Measurements from ENCODE around the gene ZC3H7B. TPM values are rescaled to one million over a fixed set of nuclear protein-coding genes. Genes with fewer than 3 reads are reported as not detected.

ZC3H7B gene
- total RNA-seq, 1 experiment from 2014 or later: 42.0 TPM

DNA sequence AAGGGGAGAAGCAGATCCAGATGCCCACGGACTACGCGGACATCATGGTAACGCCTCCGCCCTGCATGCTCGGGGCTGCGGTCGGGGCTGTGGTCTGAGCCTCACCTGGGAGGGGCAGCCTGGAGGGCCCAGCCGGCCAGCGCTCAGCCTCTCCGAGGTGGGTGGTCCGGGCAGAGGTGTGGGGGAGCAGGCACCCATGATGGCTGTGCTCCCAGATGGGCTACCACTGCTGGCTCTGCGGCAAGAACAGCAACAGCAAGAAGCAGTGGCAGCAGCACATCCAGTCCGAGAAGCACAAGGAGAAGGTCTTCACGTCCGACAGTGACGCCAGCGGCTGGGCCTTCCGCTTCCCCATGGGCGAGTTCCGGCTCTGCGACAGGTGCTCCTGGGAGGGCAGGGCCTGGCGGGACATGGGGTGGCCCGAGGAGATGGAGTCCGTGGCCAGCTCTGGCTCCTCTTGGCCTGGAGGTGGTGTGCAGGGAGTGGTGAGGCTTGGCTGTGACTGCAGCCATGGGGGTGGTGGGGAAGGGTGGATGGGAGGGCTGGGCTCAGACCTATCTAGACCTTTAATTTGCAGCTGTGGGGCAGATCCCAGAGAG, 55.2 kb downstream of the ZC3H7B start:
- ChIA-PET POLR2A (no interaction called here), RAD21 (ENCODE audit: low non-redundant PET in 1 of 2, low total read pairs in 2 of 2, uncharacterized antibody in 2 of 2, unreplicated experiment in 2 of 2) (no interaction called here), CTCF (no interaction called here)
- Histone ChIP-seq H3K9me3 (ENCODE audit: control insufficient read depth in 1 of 2, insufficient read depth in 1 of 2, low read depth in 1 of 2, low read length in 2 of 2) (no peaks in the 10 kb centered on the region), H3K27ac (ENCODE audit: low read depth, low read length) (no peak overlapping the region), H3K4me1 (ENCODE audit: control insufficient read depth in 1 of 2, insufficient read depth in 2 of 2, low read length in 2 of 2) (peaks cover 0 to 11% of the 10 kb centered on the region in 2 experiments; a peak in 2 of 4 replicates), H3K27me3 (ENCODE audit: insufficient read depth, low read length) (no peaks in the 10 kb centered on the region), H3K4me3 (replicated peaks in 1 of 2; ENCODE audit: low read depth in 1 of 2, low read length in 2 of 2) (no peak overlapping the region), H2AFZ (ENCODE audit: low read depth, low read length, poor library complexity, severe bottlenecking) (no peak overlapping the region), H3K9ac (ENCODE audit: low read length) (no peak overlapping the region), H3K4me2 (ENCODE audit: low read length) (no peak overlapping the region), H4K20me1 (ENCODE audit: insufficient read depth) (no peaks in the 10 kb centered on the region), H3K36me3 (ENCODE audit: control insufficient read depth in 1 of 2, insufficient read depth in 2 of 2, low read length in 2 of 2) (peaks cover 0 to 12% of the 10 kb centered on the region in 2 experiments; a peak in 2 of 4 replicates), H3K9me2 (ENCODE audit: insufficient read depth) (no peaks in the 10 kb centered on the region), H3K79me2 (ENCODE audit: insufficient read depth, low read length) (no peaks in the 10 kb centered on the region)
- TF ChIP-seq SIN3A (IDR thresholded peaks at IDR 0.05; ENCODE audit: low read depth) (no peak), SRF (IDR thresholded peaks at IDR 0.05; ENCODE audit: low read depth) (no peak), ELF1 (IDR thresholded peaks at IDR 0.05; ENCODE audit: borderline replicate concordance, low read depth) (no peak), POLR2A (IDR thresholded peaks at IDR 0.05; ENCODE audit: borderline replicate concordance, extremely low read depth, insufficient read depth, insufficient read length) (no peak), ZFX (IDR thresholded peaks at IDR 0.05) (no peak), YY1 (IDR thresholded peaks at IDR 0.05; ENCODE audit: extremely low read depth, insufficient replicate concordance, low read depth, low read length) (no peak), TCF7L2 (IDR thresholded peaks at IDR 0.05; ENCODE audit: borderline replicate concordance, extremely low read depth, insufficient read depth, insufficient read length) (no peak), EZH2phosphoT487 (IDR thresholded peaks at IDR 0.05; ENCODE audit: borderline replicate concordance) (no peak)
- TF ChIP-seq, protein P1, sequence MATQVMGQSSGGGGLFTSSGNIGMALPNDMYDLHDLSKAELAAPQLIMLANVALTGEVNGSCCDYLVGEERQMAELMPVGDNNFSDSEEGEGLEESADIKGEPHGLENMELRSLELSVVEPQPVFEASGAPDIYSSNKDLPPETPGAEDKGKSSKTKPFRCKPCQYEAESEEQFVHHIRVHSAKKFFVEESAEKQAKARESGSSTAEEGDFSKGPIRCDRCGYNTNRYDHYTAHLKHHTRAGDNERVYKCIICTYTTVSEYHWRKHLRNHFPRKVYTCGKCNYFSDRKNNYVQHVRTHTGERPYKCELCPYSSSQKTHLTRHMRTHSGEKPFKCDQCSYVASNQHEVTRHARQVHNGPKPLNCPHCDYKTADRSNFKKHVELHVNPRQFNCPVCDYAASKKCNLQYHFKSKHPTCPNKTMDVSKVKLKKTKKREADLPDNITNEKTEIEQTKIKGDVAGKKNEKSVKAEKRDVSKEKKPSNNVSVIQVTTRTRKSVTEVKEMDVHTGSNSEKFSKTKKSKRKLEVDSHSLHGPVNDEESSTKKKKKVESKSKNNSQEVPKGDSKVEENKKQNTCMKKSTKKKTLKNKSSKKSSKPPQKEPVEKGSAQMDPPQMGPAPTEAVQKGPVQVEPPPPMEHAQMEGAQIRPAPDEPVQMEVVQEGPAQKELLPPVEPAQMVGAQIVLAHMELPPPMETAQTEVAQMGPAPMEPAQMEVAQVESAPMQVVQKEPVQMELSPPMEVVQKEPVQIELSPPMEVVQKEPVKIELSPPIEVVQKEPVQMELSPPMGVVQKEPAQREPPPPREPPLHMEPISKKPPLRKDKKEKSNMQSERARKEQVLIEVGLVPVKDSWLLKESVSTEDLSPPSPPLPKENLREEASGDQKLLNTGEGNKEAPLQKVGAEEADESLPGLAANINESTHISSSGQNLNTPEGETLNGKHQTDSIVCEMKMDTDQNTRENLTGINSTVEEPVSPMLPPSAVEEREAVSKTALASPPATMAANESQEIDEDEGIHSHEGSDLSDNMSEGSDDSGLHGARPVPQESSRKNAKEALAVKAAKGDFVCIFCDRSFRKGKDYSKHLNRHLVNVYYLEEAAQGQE (IDR thresholded peaks at IDR 0.05; ENCODE audit: low read depth): no peak
- TF ChIP-seq, protein P2, sequence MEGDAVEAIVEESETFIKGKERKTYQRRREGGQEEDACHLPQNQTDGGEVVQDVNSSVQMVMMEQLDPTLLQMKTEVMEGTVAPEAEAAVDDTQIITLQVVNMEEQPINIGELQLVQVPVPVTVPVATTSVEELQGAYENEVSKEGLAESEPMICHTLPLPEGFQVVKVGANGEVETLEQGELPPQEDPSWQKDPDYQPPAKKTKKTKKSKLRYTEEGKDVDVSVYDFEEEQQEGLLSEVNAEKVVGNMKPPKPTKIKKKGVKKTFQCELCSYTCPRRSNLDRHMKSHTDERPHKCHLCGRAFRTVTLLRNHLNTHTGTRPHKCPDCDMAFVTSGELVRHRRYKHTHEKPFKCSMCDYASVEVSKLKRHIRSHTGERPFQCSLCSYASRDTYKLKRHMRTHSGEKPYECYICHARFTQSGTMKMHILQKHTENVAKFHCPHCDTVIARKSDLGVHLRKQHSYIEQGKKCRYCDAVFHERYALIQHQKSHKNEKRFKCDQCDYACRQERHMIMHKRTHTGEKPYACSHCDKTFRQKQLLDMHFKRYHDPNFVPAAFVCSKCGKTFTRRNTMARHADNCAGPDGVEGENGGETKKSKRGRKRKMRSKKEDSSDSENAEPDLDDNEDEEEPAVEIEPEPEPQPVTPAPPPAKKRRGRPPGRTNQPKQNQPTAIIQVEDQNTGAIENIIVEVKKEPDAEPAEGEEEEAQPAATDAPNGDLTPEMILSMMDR (IDR thresholded peaks at IDR 0.05 in 2 of 3, conservative IDR thresholded peaks at IDR 0.05 in 1 of 3; ENCODE audit: borderline replicate concordance in 1 of 3, insufficient read depth in 1 of 3, low read depth in 2 of 3, low read length in 2 of 3): no peak
- BruUV-seq (replicated peaks): no TSS peak
- intact Hi-C loops (cut with micrococcal nuclease): no loop called here
- DNase-seq (ENCODE audit: low read depth, low spot score) (no peak), ATAC-seq (no peak)

Data from HCT116 (cell line).